Measurements from ENCODE around the gene ADRM1. TPM values are rescaled to one million over a fixed set of nuclear protein-coding genes. Genes with fewer than 3 reads are reported as not detected.

Gene ADRM1
- total RNA-seq, 4 donors from 2014 or later: 143 to 198 (median 167) TPM

DNA sequence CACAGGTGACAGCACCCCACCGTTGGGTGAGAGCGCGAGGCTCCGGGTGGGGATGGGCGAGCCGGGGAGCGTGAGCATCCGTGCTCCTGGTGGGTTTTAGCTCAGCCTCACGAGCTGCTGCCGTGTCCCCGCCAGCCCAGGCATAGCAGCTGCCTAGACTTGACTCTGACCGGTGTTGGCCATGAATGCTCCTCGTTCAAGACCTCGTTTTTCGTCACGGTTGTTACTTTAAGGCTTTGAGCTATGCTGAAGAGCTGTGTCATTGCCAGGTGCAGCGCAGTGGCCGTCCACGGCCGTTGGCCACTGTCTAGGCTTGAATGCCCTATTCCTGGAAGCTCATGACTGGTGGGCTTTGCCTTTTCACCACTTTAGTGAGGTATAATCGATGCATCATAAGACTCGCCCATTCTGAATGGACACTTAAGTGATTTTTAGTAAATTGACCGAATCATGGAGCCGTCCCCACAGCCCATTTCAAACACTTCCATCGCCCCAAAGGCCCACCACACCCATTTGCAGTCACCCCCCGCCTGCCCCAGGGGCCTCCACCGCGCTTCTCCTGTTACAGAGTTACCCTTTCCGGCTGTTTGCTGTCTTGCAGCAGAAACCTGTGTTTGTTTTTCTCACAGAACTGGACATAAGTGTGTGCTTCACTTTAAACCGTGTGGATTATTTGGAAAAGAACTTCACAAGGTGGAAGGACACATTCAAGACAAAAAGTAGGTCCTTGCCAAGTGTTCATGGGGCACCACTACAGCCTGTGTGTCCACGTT is 21.4 kb upstream of the ADRM1 start:
- no peak overlapping the region for H3K4me3 ChIP-seq (ENCODE audit: low read depth, poor library complexity, severe bottlenecking)
- intact Hi-C loops (cut with DNase I; ENCODE audit: low total_unique reads): no loop called here
- no peak for DNase-seq (ENCODE audit: low spot score in 2 of 2)
- 93 to 94% methylated on average over 31 of the region's 31 CpGs for WGBS, 2 donors
- TF ChIP-seq, protein P1, sequence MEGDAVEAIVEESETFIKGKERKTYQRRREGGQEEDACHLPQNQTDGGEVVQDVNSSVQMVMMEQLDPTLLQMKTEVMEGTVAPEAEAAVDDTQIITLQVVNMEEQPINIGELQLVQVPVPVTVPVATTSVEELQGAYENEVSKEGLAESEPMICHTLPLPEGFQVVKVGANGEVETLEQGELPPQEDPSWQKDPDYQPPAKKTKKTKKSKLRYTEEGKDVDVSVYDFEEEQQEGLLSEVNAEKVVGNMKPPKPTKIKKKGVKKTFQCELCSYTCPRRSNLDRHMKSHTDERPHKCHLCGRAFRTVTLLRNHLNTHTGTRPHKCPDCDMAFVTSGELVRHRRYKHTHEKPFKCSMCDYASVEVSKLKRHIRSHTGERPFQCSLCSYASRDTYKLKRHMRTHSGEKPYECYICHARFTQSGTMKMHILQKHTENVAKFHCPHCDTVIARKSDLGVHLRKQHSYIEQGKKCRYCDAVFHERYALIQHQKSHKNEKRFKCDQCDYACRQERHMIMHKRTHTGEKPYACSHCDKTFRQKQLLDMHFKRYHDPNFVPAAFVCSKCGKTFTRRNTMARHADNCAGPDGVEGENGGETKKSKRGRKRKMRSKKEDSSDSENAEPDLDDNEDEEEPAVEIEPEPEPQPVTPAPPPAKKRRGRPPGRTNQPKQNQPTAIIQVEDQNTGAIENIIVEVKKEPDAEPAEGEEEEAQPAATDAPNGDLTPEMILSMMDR (IDR thresholded peaks at IDR 0.05): no peak
- TF ChIP-seq POLR2A (IDR thresholded peaks at IDR 0.05): no peak

DNA sequence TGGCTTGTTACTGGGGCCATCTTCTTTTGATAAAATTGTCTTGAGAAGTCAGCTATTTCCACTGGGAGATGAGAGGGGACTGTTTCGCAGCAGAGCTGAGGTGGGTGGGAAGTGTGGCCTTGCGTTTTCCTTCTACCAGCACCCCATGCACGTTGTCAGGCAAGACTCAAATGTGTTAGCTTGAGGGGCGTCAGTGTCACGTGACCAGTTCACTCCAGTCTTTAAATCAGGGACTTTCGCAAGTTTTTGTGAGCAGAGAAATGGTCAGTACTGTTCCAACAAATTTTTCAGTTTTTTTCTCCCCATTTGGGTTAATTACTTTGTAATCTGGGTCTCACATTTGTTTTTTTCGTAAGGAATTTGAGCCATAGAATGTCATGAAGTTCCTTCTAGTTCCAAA is 20.7 kb upstream of the ADRM1 start:
- DNase-seq (ENCODE audit: low spot score in 2 of 2): no peak
- TF ChIP-seq, protein P1 (IDR thresholded peaks at IDR 0.05): no peak
- no peak for TF ChIP-seq POLR2A (IDR thresholded peaks at IDR 0.05)
- WGBS, 2 donors: 92 to 96% methylated on average over 7 of the region's 7 CpGs
- intact Hi-C loops (cut with DNase I; ENCODE audit: low total_unique reads): no loop called here
- H3K4me3 ChIP-seq (ENCODE audit: low read depth, poor library complexity, severe bottlenecking): no peak overlapping the region

DNA sequence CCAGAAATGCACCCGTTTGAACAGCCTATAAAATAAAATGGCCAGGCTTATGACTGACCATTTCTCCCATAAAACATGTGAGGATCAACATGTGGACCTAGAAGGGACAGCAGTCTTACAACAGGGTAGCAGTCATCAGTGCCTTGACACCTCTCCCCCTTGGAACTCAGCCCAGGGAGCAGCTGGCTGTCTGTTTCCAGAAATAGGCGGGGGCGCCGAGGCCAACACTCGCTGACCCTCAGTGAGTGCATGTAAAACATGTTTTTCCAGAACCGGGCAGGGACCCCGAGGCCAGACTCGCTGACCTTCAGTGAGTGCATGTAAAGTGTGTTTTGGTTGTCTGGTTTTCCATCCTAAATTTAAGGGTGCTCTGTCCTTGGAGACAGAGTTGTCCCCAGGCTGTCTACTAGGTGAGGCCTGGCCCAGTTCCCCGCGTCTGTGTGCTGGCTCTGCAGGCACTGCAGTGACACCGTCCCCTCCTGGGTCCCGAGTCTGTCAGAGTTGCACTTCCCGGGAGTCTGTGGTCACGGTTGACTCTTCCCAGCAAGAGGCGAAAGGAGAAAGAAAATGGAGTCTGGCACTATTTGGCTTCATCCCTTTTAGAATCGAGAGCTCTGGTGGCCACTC is 19.8 kb upstream of the ADRM1 start:
- intact Hi-C loops (cut with DNase I; ENCODE audit: low total_unique reads): no loop called here
- H3K4me3 ChIP-seq (ENCODE audit: low read depth, poor library complexity, severe bottlenecking): no peak overlapping the region
- WGBS, 2 donors: 83 to 86% methylated on average over 16 of the region's 16 CpGs
- DNase-seq (ENCODE audit: low spot score in 2 of 2): no peak
- TF ChIP-seq, protein P1 (IDR thresholded peaks at IDR 0.05): no peak
- no peak for TF ChIP-seq POLR2A (IDR thresholded peaks at IDR 0.05)

DNA sequence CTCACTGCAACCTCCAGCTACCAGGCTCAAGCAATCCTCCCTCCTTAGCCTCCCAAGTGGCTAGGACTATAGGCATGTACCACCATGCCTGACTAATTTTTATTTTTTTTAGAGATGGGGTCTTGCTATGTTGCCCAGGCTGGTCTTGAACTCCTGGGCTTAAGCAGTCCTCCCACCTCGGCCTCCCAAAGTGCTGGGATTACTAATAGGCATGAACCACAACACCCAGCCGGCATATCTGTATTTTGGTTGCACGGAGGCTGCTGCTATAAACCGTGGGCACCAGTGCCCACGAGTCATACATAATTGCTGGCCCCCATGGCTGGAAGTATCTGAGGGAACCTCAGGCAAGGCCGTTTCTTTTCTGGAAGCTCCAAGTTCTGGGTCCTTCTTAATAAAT is 18.3 kb upstream of the ADRM1 start:
- intact Hi-C loops (cut with DNase I; ENCODE audit: low total_unique reads): no loop called here
- no peak for DNase-seq (ENCODE audit: low spot score in 2 of 2)
- no peak overlapping the region for H3K4me3 ChIP-seq (ENCODE audit: low read depth, poor library complexity, severe bottlenecking)
- WGBS, 2 donors: 84 to 88% methylated on average over 6 of the region's 6 CpGs
- TF ChIP-seq, protein P1 (IDR thresholded peaks at IDR 0.05): no peak
- TF ChIP-seq POLR2A (IDR thresholded peaks at IDR 0.05): no peak

DNA sequence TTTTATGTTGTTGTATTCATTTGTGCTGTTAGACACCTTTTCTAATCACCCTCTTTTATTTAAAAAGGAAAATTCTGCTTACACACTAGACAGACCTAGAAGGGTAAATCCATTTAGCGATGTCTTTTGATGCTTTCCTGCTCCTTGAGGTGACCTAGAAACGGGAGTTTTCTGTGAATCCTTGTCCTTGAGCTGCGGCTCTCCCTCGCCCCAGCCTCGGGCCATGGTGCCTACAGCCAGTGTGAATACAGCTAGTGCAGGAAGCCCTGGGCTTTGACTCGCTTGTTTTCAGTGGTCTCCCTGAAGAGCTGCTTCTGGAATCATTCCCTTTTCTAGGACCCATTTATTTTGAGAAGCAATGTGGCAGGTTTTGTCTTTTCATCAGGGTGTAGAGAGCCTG is 17.6 kb upstream of the ADRM1 start:
- H3K4me3 ChIP-seq (ENCODE audit: low read depth, poor library complexity, severe bottlenecking): no peak overlapping the region
- no peak for DNase-seq (ENCODE audit: low spot score in 2 of 2)
- WGBS, 2 donors: 71 to 81% methylated on average over 6 of the region's 6 CpGs
- TF ChIP-seq POLR2A (IDR thresholded peaks at IDR 0.05): no peak
- TF ChIP-seq, protein P1 (IDR thresholded peaks at IDR 0.05): no peak
- intact Hi-C loops (cut with DNase I; ENCODE audit: low total_unique reads): no loop called here
